CD4-positive, alpha-beta T cell treated with Interleukin-2 at 100 ng/mL for 4 hours (primary cell): Measurements from ENCODE around the gene LPP.

Experiments used
- DNase-seq: peaks from one replicate; pipeline ENCODE4 v3.0.0-alpha.2; 2020; ENCODE audit warnings: low spot score

Gene LPP

GRCh38 chr3:188220988-188221818 is 67.2 kb downstream of the LPP start:
- DNase-seq, result no peak

GRCh38 chr3:188223936-188224335 is 70.0 kb downstream of the LPP start:
- no peak for DNase-seq

- no peak for DNase-seq
These were observed 73.5 kb downstream of the LPP start for GRCh38 chr3:188227442-188227841.

- DNase-seq, result no peak
These were observed 75.2 kb downstream of the LPP start for GRCh38 chr3:188229177-188229576.

GRCh38 chr3:188229726-188230125 is 75.8 kb downstream of the LPP start:
- DNase-seq, result no peak

GRCh38 chr3:188230962-188231361 is 77.0 kb downstream of the LPP start:
- DNase-seq, result no peak

GRCh38 chr3:188231456-188231855 is 77.5 kb downstream of the LPP start:
- DNase-seq, result no peak

- DNase-seq, result no peak
These were observed 78.7 kb downstream of the LPP start for GRCh38 chr3:188232656-188233055.

GRCh38 chr3:188233320-188233719 is 79.4 kb downstream of the LPP start:
- no peak for DNase-seq

- DNase-seq, result no peak
These were observed 80.2 kb downstream of the LPP start for GRCh38 chr3:188234132-188234531.

GRCh38 chr3:188236271-188236670 is 82.3 kb downstream of the LPP start:
- DNase-seq, result no peak

- no peak for DNase-seq
These were observed 85.1 kb downstream of the LPP start for GRCh38 chr3:188239035-188239434.

GRCh38 chr3:188239577-188239976 is 85.6 kb downstream of the LPP start:
- DNase-seq, result no peak

- no peak for DNase-seq
These were observed 86.4 kb downstream of the LPP start for GRCh38 chr3:188240189-188240981.

- DNase-seq, result no peak
These were observed 87.1 kb downstream of the LPP start for GRCh38 chr3:188241072-188241471.

GRCh38 chr3:188241883-188242282 is 87.9 kb downstream of the LPP start:
- no peak for DNase-seq

GRCh38 chr3:188242436-188243123 is 88.6 kb downstream of the LPP start:
- DNase-seq, result no peak

GRCh38 chr3:188243124-188243795 is 89.3 kb downstream of the LPP start:
- no peak for DNase-seq

- DNase-seq, result no peak
These were observed 90.5 kb downstream of the LPP start for GRCh38 chr3:188244395-188244861.

GRCh38 chr3:188246905-188247304 is 92.9 kb downstream of the LPP start:
- DNase-seq, result no peak

- DNase-seq, result no peak
These were observed 94.1 kb downstream of the LPP start for GRCh38 chr3:188248036-188248561.
